Medulla oblongata (tissue), 1 donor: ENCODE data around the gene FPR3.
A peak's percentile ranks its signal among the peaks of the same experiment; 100 is the strongest.
"Not testable (repeated sequence)": the region's sequence is repeated elsewhere in the genome, so short reads cannot be mapped to it uniquely, and the experiment has no call there.

Source experiments
- DNase-seq: peaks from one replicate; pipeline ENCODE4 v3.0.0-alpha.2; 2015; ENCODE audit errors: extremely low spot score

The FPR3 gene

DNA sequence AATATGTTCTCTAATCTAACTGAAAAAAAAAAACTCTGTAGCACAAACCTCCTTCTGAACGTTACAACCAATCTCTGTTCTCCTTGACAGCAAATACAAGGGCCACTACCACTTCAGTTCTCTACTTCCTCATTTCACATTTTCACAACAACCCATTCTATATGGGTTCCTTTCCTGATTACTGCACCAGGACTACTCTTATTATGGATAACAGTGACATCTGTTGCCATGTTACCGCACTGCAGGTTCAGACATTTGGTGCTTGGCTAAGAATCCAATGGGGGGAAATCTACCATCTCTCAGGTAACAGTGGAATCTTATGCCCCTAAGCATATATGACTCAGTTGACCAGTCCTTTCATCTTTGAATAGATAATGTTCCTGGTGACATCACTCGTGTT is 11.6 kb upstream of the FPR3 start:
- DNase-seq, result peak; percentile 35

DNA sequence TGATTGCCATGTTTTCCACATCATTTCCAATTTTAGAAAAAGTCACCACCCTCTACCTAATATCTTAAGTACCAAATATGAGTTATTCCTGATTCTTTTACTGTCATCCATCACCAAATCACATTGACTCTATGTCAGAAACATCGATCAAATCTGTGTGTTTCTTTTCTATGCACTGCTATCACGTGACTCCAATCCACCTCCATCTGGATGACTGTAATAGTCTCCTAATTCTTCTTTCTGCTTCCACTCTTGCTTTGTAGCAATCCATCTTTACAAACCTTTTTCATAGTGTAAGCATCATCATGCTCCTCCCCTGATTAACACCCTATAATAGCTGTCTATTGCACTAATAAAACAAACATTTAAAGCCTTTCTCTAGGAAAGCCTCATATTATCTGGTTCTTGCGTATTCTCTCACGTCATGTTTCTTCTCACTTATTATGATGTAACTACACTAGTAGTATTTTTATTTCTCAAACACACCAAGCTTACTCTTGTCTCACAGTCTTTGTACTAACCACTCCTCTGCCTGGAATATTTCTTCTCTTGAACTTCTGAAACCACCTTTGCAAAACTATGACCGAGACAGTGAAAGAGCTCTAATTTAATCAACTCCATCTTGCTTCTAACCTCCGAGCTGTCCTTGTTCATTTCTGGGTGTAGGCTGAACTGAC is 10.7 kb upstream of the FPR3 start:
- DNase-seq, result no peak

DNA sequence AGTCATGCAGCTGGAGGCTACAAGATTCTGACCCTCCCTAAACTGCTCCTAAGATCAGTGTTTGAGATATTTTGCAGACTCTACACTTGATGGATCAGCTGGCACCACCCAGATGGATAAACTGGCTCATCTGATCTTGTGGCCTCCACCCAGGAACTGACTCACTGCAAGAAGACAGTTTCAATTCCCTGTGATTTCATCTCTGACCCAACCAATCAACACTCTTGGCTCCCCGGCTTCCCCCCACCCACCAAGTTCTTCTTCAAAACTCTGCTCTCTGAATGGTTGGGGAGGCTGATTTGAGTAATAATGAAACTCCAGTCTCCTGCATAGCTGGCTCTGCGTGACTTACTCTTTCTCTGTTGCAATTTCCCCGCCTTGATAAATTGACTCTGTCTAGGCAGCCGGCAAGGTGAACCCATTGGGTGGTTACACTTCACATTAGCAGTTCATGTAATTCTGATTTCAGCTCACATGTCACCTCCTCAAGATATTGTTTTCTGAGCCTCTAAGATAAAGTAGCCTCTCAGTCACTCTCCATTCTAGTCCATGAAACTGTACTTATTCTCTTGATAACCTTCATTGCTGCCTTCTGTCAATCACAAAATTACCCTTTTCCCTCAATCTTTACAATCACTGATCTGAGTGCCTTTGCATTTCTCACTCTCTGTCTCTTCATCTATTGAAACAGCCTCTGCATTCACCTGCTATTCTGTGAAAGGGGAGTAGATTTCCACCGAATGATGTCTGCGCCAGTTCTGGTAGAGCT is 9.9 kb upstream of the FPR3 start:
- DNase-seq, result peak; percentile 81

- peak; percentile 60 for DNase-seq
Measured at GRCh38 chr19:51786646-51787494, 8.1 kb upstream of the FPR3 start.

DNA sequence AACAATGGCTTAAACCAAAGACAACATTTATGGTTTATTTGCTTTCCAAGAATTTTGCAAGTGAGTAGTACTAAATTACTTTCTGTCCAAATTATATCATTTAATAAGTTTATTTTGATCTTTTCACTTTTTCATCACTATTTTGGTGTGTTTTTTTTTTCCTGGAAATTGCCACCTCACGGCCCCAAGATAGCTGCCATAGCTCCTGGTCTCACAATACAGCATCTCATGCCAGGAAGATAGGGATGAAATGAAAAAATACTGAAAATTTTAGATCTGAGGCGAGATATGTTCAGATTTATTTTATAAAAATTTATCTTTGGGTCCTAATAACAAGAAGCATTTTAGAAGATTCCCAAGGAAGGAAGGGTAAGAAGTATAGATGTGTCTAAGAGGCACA is 6.9 kb upstream of the FPR3 start:
- DNase-seq, result no peak

GRCh38 chr19:51789061-51789795 is 5.7 kb upstream of the FPR3 start:
- no peak for DNase-seq

- DNase-seq, result no peak
Measured at GRCh38 chr19:51792932-51793331, 2.0 kb upstream of the FPR3 start.

GRCh38 chr19:51793994-51794393 is 963 bp upstream of the FPR3 start:
- no peak for DNase-seq

DNA sequence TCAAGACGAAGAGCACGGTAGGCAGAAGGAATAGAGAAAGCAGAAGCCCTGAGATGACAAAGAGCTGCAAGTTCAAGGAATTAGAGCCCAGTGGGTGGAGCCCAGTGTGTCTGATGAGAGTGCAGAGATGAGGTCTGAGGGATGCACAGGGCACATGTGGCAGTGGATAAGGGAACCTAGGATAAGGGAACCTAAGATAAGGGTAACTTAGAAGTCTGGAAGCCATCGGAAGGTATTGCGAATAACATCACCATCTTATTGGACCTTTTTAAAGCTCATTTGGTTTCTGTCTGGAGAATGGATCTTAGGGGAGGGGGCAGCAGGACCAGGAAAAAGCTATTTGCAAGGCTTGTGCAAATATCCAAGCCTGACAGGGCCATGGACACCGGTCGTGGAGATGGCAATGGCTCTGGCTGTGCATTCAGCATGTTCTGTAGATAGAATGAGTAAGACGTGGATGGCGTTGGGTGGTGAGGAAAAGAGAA is 1.3 kb downstream of the FPR3 start:
- no peak for DNase-seq

GRCh38 chr19:51797480-51797879 is 2.5 kb downstream of the FPR3 start:
- DNase-seq, result no peak

- DNase-seq, result no peak
Measured at GRCh38 chr19:51798062-51798461, 3.1 kb downstream of the FPR3 start.

DNA sequence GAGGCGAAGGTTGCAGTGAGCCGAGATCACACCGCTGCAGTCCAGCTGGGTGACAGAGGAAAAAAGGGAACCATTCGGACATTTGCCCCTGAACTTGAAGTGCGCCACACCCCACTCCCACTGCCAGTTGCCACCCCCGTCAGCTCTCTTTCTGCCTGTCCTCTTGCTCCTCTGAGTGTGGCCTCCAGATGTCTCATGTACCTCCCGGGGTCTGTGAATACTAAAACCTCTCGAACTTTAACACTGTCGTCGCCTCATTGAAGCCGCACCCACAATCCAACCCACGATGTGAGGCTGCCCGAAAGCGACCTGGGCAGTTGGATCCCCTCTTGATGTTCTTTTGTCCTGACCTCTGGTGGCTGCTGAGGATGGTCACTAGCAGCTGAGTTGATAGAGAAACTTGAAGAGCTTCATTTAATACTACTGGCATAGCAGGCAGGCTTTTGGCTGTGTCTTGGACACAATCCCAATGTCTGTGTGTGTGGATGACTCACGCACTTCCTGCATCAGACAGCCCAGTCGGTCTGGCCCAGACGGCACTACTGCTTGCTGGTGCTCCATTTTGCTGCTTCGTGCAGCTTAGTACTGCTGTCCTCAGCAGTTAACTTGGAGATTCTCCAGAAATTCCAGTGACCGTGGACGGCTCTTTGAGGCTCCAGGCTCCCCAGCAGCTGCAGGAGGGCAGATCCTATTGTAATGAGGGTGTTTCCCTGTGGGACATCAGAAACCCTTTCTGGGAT is 4.2 kb downstream of the FPR3 start:
- DNase-seq, result peak; percentile 78

DNA sequence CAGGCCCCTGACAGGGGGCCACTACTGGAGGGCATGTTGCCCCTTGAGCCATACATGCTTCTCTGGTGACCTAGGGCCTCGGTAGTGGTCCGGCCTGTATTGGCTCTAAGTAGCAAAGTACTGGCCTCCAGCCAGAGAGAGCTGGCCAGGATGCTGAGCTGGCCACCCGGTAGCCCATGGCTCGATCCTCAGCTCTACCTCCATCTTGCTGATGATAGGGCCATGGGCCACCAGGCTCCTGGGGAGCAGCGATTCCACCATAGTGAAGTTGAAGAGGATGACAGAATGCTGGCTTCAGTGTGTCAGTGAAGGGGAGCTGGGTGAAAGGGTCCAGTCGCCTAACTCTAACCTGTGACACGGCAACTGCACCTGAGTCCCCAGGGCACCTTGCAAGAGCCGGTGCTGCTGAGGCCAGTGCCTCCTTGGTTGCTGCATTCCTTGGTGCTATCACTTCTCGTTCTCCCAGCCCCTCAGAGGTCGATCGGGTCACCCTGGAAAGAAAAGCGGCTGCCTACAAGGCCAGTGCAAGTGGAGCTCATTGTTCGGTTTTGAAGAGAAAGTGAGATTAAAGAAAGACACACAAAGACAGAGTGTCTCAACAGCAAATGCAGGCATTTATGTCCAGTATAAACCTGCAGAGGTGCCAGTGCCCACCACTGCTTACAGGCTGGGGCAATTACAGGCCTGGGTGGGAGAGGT is 5.0 kb downstream of the FPR3 start:
- DNase-seq, result no peak

GRCh38 chr19:51800473-51801244 is 5.7 kb downstream of the FPR3 start:
- no peak for DNase-seq

DNA sequence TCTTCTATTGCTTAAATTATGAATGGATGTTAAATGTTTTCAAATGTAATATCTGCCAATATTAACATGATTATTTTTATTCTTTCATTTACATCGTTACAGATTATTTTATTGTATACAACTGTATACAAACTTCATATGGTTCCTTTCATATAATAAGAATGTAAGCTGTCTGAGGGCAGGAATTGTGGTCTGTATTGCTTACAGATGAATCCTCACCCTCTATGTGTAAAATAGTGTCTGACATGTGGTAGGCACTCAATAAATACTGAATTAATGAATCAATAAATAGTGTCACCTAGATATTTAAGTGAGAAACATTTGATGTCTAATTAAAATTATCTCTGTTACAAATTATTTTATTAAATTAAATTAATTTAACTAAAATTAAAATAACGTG is 7.8 kb downstream of the FPR3 start:
- DNase-seq, result no peak

DNA sequence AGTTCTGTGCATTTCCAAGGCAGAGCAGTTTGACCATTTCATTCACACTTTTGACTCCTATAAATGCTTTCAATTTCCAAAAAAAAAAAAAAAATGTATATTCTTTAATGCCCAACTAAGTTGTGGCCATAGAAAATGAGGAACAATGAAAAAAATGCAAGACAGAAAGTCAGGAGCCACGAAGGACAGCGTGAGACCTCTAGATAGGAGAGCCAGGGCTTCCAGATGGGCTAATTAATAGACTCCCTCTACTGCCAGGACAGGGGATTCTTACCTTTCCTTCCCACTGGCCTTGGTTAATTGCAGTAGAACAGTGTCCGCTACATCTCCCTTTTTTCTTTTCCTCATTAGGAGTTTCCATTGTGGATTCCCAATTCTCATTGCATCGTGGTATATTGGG is 8.6 kb downstream of the FPR3 start:
- DNase-seq, result no peak

DNA sequence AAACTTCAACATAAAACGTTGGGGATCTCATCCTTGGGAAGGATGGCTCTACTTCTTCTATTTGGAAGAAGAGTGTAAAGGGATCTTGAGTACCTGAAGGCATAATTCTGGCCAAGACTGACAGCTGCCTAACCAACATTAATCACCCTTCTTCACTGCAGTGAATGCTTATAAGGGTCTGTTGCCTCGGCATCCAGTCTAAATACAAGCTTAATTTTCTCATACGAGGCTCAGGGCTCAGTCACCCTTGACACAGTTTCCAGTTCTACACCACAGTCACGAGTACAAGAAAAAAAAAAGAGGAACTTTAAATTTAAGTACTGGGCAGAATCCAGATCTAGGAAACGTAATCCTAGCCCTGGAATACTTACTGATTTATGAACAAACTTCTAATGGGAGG is 9.0 kb downstream of the FPR3 start:
- DNase-seq, result peak; percentile 52

GRCh38 chr19:51804789-51805188 is 9.8 kb downstream of the FPR3 start:
- not testable (repeated sequence) for DNase-seq

DNA sequence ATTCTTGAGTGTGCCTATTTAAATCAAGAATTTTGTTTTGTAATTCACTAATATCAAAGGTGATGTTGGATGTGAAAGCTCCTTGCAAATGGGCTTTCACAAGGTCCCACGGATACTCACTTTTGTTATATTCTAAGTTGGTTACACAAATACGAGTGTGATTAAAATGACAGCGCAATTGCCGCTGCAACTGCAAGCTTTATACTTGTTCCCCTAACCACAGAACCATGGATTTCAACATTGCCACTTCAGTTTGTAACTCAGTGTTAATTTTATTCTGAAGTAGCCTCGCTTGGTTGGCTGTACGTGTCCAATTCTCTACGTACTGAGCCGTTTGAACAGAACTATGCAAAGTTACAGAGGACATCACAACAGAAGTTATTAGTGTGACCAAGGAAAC is 10.4 kb downstream of the FPR3 start:
- not testable (repeated sequence) for DNase-seq

- DNase-seq, result not testable (repeated sequence)
Measured at GRCh38 chr19:51806571-51806970, 11.6 kb downstream of the FPR3 start.
